HEK293T (cell line): ENCODE measurements around the gene ZNF597.

ENCODE experiments used
- BHLHE40 ChIP-seq: fragments of 450-650 bp; IDR thresholded peaks from 2 replicates; pipeline ENCODE4 v1.6.1; 2016; ENCODE audit warnings: mild to moderate bottlenecking, moderate library complexity, borderline replicate concordance
- CTBP1 ChIP-seq: fragments of 450-650 bp; IDR thresholded peaks from 2 replicates; pipeline ENCODE4 v1.6.1; 2016; ENCODE audit warnings: borderline replicate concordance
- ELF4 ChIP-seq: fragments of 450-650 bp; IDR thresholded peaks from 2 replicates; pipeline ENCODE4 v1.6.1; 2017; ENCODE audit warnings: antibody characterized with exemption
- FOXK2 ChIP-seq: fragments of 450-650 bp; IDR thresholded peaks from 2 replicates; pipeline ENCODE4 v1.6.1; 2016; ENCODE audit warnings: mild to moderate bottlenecking
- FOXM1 ChIP-seq: fragments of 450-650 bp; IDR thresholded peaks from 2 replicates; pipeline ENCODE4 v1.6.1; 2017; ENCODE audit warnings: mild to moderate bottlenecking, borderline replicate concordance
- LEF1 ChIP-seq: fragments of 450-650 bp; IDR thresholded peaks from 2 replicates; pipeline ENCODE4 v1.6.1; 2017; ENCODE audit warnings: mild to moderate bottlenecking, borderline replicate concordance
- NFRKB ChIP-seq: fragments of 450-650 bp; IDR thresholded peaks from 2 replicates; pipeline ENCODE4 v1.6.1; 2016; ENCODE audit warnings: mild to moderate bottlenecking, moderate library complexity
- SP1 ChIP-seq: fragments of 450-650 bp; IDR thresholded peaks from 2 replicates; pipeline ENCODE4 v1.6.1; 2017
- SUZ12 ChIP-seq: fragments of 450-650 bp; IDR thresholded peaks from 2 replicates; pipeline ENCODE4 v1.6.1; 2016; ENCODE audit warnings: mild to moderate bottlenecking
- TARDBP ChIP-seq: fragments of 450-650 bp; IDR thresholded peaks from 2 replicates; pipeline ENCODE4 v1.6.1; 2016
- ZNF384 ChIP-seq: fragments of 450-650 bp; IDR thresholded peaks from 2 replicates; pipeline ENCODE4 v1.6.1; 2016
- TF ChIP-seq, protein P1 (sequence below): fragments of 450-650 bp; IDR thresholded peaks from 2 replicates; pipeline ENCODE4 v1.6.1; 2016

DNA sequence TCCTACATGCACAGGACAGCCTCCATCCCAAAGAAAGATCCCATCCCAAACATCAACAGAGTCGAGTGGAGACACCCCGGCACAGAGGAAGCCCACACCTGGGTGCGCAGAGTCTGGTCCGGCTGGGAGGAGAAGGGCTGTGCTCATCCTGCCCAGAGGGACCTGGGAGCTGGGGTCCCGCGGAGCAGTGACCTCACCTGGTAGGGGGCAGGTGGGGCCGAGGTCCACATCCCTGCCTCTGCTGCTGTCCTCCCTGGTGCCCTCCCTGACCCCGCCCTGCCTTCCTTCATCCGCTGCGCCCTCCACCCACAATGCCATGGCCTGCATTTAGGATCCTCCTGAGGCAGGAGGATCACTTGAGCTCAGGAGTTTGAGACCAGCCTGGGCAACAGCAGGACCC lies 49.1 kb upstream of the ZNF597 start:
- TF ChIP-seq BHLHE40 (no peak), SUZ12 (no peak), LEF1 (no peak), SP1 (no peak), TARDBP (no peak), ELF4 (no peak), ZNF384 (no peak), FOXM1 (no peak), NFRKB (no peak), FOXK2 (no peak), CTBP1 (no peak)
- TF ChIP-seq, protein P1, sequence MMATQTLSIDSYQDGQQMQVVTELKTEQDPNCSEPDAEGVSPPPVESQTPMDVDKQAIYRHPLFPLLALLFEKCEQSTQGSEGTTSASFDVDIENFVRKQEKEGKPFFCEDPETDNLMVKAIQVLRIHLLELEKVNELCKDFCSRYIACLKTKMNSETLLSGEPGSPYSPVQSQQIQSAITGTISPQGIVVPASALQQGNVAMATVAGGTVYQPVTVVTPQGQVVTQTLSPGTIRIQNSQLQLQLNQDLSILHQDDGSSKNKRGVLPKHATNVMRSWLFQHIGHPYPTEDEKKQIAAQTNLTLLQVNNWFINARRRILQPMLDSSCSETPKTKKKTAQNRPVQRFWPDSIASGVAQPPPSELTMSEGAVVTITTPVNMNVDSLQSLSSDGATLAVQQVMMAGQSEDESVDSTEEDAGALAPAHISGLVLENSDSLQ = no peak
